UCSD-AML1 (cell line): ENCODE data around the gene CTNND1.
"Not testable (repeated sequence)": the region's sequence is repeated elsewhere in the genome, so short reads cannot be mapped to it uniquely, and the experiment has no call there.

ENCODE experiments used
- DNase-seq: peaks from one replicate; lab custom pipeline; 2025; ENCODE audit not compliant: unreplicated experiment; lab: John Stamatoyannopoulos, UW

CTNND1 gene

DNA sequence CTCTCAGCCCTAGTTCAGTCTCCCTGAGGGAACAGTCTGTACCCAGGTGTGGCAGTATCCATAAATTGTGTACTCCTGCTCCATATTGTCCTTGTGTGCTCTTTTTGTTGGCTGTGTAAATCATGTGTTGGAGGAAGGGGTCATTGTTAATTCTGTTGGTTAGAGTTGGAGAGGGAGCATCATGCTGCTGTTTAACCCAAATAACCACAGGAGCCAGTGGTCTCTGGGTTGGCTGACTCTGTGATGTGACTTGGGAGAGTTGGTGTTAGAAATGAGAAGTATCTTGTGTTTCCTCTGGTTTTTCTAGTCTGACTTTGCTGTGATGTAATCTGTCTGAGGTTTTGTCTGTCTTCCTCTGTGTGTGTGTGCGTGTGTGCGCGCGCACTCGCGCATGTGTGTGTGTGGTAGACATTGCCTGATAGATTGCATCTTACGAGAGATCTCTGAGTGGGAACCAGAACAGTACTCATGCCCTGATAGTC, 30.5 kb downstream of the CTNND1 start:
- DNase-seq: peak; percentile 89

DNA sequence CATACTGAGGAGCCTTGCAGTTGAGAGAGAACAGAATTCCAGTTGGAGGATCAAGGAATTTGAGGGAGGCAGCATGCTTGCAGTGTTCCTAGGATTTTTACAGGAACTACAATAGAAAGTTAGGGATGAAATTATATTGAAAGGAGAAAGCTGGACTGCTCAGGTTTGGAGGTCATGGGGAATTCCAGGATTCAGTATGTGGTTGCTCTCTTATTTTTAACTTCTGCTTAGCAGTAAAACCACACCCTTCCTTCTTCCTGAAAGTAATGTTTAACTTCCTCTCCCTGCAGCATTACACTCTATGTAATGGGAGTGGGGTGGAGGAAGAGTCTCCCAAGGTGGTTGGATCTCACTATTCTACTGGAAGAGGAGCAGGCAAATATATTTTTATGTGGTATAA, 31.3 kb downstream of the CTNND1 start:
- no peak for DNase-seq

DNA sequence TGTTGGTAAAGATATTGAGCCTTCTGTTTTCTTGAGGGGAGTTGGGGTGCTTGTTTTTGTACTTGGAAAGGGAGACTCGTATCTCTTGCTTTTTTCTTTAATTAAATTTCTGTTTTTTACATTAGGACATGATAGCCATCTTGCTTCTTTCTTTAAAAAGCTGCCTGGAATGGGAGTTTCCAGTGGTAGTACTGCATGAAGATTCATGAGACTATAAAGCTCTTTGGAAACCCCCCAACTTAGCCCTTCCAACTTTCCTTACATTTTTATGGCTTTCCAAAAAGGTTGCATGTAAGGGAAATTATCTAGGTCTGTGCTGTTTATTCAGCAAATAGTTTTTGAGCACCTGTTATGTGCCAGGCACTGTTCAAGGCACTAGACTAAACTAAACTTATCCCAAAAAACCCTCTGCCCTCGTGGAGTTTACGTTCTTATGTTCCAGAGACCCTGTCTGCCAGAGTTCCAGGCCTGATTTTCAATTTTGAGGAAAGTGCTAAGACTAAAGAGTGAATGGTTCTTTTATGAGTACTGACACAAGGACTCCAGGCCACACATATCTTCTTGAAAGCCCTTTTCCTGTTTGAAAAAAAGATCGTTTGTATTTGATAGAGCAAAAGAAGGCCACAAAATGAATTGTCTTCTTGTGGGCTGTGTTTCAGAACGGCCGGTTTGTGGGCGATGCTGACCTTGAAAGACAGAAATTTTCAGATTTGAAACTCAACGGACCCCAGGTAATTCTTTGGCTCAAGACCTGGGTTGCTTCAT, 31.9 kb downstream of the CTNND1 start:
- no peak for DNase-seq

DNA sequence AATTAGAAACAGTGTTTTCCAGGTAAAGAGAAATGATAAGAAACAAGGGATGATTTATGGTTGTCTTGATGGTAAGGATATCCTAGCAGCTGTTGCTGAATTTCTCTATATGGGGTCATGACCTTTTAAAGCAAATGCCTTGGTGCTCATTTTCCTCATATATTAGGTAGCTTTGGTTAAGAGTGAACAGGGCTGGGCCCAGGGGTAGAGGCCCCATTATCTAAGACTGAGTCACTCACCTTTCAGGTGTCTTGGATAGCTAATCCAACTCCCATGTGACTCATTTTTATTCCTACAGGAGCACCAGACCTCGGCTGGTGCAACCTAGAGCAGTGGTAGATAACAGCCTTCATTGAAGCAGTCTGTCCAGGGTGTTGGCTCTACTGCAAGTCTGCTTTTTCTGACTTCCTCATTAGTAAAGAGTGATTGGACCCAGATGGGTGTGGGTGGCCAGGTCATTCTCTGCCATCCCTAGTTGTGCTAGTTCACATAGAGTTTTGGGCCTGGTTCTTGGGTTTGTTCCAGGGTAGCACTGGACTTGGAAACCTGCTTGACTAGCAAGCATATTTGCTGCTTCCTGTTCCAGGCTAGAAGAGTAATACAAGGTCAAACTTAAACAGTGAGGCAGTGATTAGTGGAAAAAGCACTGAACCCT, 37.4 kb downstream of the CTNND1 start:
- DNase-seq: peak; percentile 16

DNA sequence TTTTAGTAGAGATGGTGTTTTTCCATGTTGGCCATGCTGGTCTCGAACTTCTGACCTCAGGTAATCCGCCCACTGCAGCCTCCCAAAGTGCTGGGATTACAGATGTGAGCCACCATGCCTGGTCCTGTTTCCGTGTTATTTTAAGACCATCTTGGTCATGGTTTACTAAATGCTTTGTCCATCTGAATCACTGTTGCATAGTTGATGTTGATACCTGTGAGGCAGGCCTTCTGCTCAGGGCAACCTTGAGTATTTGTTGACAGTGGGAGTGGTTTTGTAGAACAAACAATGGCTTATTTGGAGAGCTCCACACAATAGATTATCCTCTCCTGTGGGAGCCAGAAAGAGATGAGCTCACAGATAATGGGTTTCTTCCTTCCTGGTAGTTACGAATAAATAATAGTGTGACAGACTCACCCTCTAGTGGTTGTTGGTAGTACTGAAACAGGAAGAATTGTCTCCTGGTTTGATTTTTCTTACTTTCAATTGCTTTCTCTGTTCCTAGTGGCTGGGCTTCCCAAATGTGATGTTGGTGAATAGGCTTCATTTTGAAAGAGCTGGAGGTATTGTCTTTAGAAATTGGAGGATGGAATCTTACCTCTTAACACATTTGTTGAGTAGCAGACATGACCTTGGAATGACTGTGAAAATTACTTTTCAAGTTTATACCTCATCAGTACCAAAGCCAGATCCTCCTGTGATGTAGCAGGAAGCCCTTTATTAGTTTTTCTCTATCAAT, 39.0 kb downstream of the CTNND1 start:
- no peak for DNase-seq

DNA sequence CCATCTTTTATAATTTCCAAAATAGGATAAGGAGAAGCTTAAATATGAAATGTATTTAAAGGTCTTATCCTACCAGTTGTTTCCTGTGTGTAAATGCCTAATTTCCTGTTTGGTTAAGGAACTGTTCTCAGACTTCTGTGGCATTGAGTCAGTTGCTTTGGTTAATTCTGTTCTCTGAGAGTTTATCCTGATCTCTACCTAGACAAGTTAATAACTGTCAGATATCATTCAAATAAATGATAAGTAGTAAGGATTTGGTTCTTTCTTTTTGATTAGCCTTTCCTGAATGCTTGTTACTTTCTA, 39.5 kb downstream of the CTNND1 start:
- DNase-seq: no peak

DNA sequence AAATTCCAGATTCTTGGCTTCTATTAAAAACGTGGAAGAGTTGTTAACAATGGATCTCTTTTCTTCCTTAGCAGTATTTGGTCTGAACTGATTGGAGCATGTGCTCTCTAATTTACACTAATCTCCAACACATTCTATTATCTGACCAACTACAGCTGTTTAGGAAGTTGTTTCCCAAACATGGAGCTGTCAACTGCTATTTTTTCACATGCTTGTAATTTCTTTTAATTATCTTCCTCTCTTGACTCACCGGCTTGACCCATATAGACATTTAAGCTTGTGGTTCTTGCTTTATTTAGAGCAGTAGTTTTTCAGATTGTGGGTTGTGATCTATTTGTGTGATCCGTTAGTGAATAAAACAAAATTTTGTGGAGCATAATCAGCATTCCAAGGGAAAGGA, 40.8 kb downstream of the CTNND1 start:
- DNase-seq: no peak

DNA sequence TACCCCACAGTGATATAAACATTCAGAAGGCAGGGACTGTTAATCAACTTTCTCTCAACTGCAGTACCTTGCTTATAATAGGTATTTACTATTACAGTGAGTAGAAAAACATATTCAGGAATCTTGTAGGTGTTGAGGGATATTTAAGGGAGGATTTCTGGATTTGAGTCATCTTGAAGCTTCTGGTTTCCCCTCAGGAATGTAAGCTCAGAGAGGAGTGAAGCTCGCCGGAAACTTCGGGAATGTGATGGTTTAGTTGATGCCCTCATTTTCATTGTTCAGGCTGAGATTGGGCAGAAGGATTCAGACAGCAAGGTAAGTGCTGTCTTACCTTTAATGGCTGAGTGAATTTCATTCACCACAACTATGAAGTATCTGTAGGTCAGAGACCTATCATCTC, 42.9 kb downstream of the CTNND1 start:
- no peak for DNase-seq

DNA sequence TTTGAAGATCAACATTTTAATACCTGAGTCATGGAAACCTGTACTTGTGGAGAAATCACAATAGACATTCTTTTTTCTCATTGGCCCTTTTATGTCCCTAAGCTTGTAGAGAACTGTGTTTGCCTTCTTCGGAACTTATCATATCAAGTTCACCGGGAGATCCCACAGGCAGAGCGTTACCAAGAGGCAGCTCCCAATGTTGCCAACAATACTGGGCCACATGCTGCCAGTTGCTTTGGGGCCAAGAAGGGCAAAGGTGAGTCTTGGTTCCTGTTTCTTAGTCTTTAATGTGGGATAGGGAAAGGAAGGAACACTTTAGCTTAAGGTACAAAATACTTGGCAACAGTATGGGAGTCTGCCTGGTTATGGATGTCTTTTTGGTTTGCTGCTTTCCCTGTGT, 44.2 kb downstream of the CTNND1 start:
- DNase-seq: no peak

DNA sequence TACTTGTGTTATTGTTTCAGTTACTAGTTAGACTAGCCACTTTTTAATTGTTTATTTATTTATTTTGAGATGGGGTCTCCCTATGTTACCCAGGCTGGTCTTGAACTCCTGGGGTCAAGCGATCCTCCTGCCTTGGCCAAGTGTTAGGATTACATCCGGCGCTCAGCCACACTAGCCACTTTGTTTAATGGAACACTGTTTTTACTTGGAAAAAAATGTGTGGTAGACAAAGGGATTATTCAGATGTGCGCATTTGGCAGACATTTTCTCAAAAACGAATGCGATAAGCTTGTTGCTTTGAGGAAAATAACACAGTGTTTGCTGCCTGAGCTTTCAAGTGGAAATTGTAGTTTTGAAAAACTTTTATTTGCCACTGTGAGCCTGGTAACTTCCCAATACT, 51.0 kb downstream of the CTNND1 start:
- DNase-seq: no peak

DNA sequence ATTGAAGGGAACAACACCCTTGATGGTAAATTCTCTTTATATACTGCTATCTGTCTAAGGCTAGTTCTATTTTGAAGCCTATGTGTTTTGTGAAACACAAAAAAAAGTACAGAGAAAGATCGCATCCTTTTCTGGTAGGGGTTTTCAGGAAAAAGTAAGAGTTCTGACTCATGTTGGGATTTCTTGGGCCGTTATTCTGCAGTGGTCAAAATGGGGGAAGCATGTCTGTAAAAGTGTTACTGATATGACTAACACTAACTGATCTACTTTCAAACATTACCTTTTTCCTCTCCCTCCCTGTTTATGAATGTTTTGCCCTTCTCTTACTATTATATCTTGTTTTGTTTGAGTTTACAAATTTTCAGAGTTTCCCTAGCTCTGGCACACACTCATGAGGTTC, 53.9 kb downstream of the CTNND1 start:
- no peak for DNase-seq

DNA sequence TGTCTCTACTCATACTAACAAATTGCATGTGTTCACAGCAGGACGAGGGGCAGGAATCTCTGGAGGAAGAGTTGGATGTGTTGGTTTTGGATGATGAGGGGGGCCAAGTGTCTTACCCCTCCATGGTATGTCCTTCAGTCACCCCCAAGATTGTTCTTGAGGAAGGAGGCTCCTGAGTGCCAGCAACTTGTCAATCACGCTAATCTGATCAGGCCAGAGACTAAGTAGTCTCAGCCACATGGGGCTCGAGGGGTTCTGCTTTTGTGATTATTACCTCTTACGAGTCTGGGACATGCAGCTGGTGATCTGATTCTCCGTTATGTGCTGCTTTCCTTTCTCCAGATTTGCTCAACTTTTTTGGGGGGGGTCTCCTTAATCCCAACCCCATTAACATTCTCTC, 54.3 kb downstream of the CTNND1 start:
- no peak for DNase-seq

DNA sequence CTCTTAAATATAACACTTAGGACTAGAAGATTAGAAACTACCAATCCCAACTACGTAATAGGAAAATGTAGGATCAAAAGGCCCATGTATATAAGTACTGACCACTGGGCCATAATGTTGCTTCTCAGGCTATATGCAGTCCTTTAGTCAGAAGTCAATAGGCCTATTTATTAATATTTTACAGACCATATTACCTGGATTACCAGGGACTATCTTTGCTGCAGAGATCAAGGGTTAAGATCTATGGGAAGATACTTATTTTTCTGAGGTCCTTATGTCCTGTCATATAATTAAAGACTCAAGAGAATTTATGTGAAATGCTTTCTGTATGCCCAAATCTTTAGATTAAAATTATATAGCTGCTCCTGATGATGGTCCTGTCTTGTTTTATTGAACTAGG, 57.2 kb downstream of the CTNND1 start:
- DNase-seq: no peak

DNA sequence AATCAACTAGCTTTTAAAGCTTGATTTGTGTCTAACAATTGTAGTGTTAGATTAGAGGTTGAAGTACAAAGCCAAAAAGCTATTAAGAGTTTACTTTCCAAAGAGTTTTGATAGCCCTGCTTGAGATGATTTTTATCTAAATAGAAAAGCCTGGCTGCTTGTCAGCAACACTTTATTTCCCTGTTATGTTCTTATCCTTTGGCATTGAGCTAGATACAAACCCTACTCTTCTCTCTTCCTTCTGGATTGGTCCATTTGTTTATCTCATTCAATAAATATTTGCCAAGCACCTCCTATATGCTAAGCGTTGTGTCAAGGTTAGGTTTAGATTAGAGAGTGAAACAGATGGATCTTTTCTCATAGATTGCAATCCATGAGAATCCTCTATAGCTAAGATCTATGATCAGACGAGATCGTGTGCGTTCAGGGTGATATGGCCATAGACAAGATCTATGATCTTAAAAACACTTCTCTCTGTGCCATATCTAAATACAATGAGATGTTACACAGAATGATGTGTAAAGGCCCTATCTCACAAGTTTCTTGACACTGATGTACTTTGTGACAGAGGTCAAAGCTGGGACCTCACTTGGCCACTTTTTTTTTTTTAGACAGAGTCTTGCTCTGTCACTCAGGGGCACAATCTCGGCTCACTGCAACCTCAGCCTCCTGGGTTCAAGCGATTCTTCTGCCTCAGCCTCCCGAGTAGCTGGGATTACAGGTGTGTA, 57.8 kb downstream of the CTNND1 start:
- no peak for DNase-seq

DNA sequence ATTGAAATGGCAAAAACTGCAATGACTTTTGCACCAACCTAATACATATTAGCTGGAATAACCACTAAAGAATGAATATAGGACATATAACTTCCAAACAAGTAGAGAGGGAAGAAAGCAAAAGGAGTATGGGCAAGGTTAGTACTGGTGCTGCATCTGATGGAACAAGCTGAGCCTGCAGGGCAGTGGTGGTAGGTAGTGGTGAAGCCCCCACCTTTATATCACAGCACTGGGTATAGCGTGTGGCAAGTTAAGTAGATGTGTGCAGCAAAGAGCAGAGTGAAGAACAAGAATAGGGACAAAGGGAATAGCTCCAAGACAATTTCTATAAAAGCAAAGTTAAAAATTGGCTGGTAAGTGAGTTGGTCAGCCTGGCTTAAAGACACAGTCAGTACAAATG, 62.3 kb downstream of the CTNND1 start:
- DNase-seq: no peak

DNA sequence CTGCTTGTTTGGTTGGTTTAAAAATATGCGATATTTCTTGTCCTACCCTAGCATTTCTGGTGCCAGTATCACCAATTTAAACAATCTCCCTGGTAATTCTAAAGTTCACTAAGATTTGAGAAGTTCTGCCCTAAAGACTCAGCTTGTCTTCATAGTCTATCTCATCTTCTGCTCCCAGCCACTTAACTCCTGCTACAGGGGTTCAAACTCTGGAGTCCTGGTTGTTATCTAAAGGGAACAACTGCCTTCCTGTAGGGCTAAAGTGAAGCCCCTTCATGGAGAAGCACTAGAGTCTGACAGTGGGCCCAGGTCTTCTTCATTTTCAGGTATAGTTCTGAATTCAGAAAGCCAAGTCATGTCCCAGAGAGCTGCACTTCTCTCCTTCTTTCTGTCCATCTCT, 73.2 kb downstream of the CTNND1 start:
- DNase-seq: no peak

DNA sequence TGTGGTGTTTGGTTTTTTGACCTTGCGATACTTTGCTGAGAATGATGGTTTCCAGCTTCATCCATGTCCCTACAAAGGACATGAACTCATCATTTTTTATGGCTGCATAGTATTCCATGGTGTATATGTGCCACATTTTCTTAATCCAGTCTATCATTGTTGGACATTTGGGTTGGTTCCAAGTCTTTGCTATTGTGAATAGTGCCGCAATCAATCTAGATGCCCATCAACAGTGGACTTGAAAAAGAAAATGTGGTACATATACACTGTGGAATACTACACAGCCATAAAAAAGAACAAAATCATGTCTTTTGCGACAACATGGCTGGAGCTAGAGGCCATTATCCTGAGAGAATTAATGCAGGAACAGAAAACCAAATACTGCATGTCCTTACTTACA, 77.0 kb downstream of the CTNND1 start:
- not testable (repeated sequence) for DNase-seq

DNA sequence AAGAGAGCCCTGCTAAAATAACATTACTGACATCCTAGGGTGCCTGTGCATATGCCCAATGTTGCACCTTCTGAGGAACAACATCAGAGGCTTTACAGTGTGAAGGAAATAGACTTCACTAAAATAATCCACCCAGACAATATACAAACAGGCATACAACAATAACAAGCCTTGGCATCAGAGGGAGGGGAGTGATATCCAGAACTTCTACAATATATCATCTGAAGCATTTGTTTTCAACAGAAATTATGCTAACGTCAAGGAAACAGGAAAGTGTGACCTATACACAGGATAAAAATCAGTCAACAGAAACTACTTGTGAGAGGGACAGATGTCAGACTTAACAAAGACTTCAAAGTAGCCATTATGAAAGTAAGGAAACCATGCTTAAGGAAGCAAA, 81.3 kb downstream of the CTNND1 start:
- no peak for DNase-seq

DNA sequence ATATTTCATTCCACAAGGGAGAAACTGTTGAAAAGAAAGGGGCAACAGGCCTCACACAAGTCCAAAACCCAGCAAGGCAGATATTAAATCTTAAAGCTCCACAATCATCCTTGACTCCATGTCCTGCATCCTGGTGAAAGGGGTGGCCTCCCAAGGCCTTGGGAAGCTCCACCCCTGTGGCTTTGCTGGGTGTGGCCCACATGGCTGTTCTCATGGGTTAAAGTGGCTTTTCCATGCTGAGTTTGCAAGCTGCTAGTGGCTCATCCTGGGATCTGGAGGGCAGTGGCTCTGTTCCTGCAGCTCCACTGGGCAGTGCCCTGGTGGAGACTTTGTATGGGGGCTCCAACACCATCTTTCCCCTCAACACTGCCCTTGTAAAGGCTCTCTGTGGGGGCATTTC, 106.4 kb downstream of the CTNND1 start:
- no peak for DNase-seq

DNA sequence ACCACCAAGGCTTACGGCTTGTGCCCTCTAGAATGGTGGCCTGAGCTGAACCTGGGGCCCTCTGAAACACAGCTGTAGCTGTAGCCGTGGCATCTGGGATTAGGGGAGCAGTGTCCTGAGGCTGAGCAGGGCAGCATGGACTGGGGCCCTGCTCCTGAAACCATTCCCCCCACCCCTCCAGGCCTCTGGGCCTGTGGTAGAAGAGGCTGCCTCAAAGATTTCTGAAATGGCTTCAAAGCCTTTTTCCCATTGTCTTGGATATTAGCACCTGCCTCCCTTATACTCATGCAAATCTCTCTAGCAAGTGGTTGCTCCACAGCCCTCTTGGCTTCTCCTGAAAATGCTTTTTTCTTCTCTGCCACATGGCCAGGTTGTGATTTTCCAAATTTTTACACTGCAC, 106.9 kb downstream of the CTNND1 start:
- DNase-seq: no peak
